ENCODE measurements around the gene SOX8.

GRCh38 chr16:976389-976931, 5.1 kb upstream of the SOX8 start:
- TF ChIP-seq RAD21 (IDR thresholded peaks at IDR 0.05; ENCODE audit: low read depth), result no peak
- no peak for TF ChIP-seq CEBPB (IDR thresholded peaks at IDR 0.05; ENCODE audit: low read depth)
